Choroid plexus epithelial cell (primary cell): Measurements from ENCODE around the gene GOLGA6D.
A peak's percentile ranks its signal among the peaks of the same experiment; 100 is the strongest.
"Not testable (repeated sequence)": the region's sequence is repeated elsewhere in the genome, so short reads cannot be mapped to it uniquely, and the experiment has no call there.

ENCODE experiments used
- DNase-seq: peaks from one replicate; pipeline ENCODE4 v3.0.0-alpha.2; 2010; ENCODE audit warnings: low read depth
- H3K4me3 ChIP-seq: 2 replicates; pipeline ENCODE4 v1.5.1; 2011; ENCODE audit warnings: low read depth, mild to moderate bottlenecking, control low read depth, low read length, moderate library complexity
- CTCF ChIP-seq: conservative IDR thresholded peaks from 2 replicates; pipeline ENCODE4 v1.5.1; 2011; ENCODE audit warnings: low read depth, mild to moderate bottlenecking, control low read depth, inconsistent platforms, low read length, moderate library complexity

The GOLGA6D gene

GRCh38 chr15:75249726-75250125 is 32.9 kb upstream of the GOLGA6D start:
- no peak for DNase-seq
- H3K4me3 ChIP-seq: no peak overlapping the region
- TF ChIP-seq CTCF: no peak

- H3K4me3 ChIP-seq, DNase-seq: not testable (repeated sequence)
Observed at GRCh38 chr15:75251343-75251742, 31.3 kb upstream of the GOLGA6D start.

- peak; percentile 30 for DNase-seq
Observed at GRCh38 chr15:75252285-75252684, 30.4 kb upstream of the GOLGA6D start.

GRCh38 chr15:75258034-75258433 is 24.6 kb upstream of the GOLGA6D start, which contains the start of gene GOLGA6C:
GOLGA6C (plus strand) TSS chr15:75258334; CDS start chr15:75258599, 265 bp downstream.
- not testable (repeated sequence) for H3K4me3 ChIP-seq, DNase-seq

More at GRCh38 chr15:75252285-75252684, 30.4 kb upstream of the GOLGA6D start:
- not testable (repeated sequence) for H3K4me3 ChIP-seq

GRCh38 chr15:75258620-75259343 is 23.9 kb upstream of the GOLGA6D start:
- not testable (repeated sequence) for DNase-seq, H3K4me3 ChIP-seq

GRCh38 chr15:75259873-75260272 is 22.8 kb upstream of the GOLGA6D start:
- DNase-seq, H3K4me3 ChIP-seq: not testable (repeated sequence)

GRCh38 chr15:75273751-75274359 is 8.8 kb upstream of the GOLGA6D start:
- not testable (repeated sequence) for DNase-seq, H3K4me3 ChIP-seq

GRCh38 chr15:75274509-75275107 is 8.0 kb upstream of the GOLGA6D start:
- peak; percentile 52 for TF ChIP-seq CTCF
- H3K4me3 ChIP-seq: not testable (repeated sequence)
- DNase-seq: peak; percentile 51

- not testable (repeated sequence) for H3K4me3 ChIP-seq, DNase-seq
Observed at GRCh38 chr15:75275617-75276016, 7.0 kb upstream of the GOLGA6D start.

GRCh38 chr15:75278497-75278896 is 4.1 kb upstream of the GOLGA6D start:
- peak; percentile 8 for DNase-seq

GRCh38 chr15:75284152-75284551 is 1.5 kb downstream of the GOLGA6D start:
- H3K4me3 ChIP-seq, DNase-seq: not testable (repeated sequence)

More at GRCh38 chr15:75278497-75278896, 4.1 kb upstream of the GOLGA6D start:
- not testable (repeated sequence) for H3K4me3 ChIP-seq

GRCh38 chr15:75293660-75294059 is 11.0 kb downstream of the GOLGA6D start:
- not testable (repeated sequence) for H3K4me3 ChIP-seq, DNase-seq

GRCh38 chr15:75298541-75299310 is 16.1 kb downstream of the GOLGA6D start:
- not testable (repeated sequence) for H3K4me3 ChIP-seq, DNase-seq
